Measurements from ENCODE around the gene FAM161B.
"Not testable (repeated sequence)": the region's sequence is repeated elsewhere in the genome, so short reads cannot be mapped to it uniquely, and the experiment has no call there.

The FAM161B gene

DNA sequence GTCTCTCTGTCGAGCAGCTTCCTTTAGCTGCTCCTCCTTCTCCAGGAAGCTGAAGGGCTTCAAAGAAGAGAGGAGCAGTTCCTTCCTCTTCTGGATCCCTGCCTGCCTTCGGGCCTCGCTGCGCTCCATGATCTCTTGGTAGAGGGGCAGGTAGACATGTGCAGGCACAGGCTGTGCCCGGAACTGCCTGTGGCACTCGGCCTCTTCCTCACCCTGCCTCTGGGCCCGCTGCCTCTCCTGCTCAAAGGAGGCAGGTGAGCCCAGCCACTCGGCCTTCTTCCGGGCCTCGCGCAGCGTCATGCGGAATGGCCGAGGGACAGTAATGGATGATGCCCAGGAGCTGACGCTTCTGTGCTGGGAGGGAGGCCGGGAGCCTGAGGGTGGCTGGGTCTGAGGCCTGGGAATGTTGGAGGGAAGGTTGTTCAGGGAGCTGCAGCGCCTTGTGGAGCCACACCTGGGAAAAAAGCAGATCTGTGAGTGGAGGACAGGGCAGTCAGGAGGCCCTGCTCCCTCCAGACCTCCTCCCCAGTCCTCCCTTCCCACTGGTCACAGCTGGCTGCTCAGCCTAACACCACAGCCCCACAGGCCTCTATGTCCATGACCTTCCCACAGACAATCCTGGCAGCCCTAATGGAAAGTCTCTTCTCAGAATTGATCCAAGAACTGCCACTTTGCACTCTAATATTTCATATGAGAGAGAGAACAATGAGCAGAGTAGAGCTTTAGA, 5.3 kb downstream of the FAM161B start:
- DNase-seq (ENCODE audit: low read depth, low spot score) = no peak

- DNase-seq (ENCODE audit: low read depth, low spot score) = no peak
These were observed 6.8 kb downstream of the FAM161B start for GRCh38 chr14:73943083-73943482.

DNA sequence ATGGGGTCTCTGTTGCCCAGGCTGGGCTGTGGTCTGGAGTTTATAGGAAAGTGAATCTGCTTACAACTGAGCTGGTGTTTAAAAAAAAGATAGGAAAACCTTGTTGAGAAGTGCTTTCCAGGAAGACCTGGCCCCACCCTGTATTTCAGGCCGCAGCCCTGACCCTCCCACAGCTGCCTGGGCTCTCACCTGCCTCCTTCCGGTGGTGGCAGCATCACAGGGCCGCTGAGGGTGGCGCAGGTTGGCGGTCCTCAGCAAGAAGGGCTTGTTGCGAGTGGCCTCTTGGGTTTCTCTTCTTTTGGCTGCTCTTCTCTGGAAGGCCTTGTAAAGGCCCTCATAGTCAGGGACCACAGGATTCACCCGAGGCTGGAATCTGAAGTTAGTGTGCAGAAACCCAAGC, 7.7 kb downstream of the FAM161B start:
- DNase-seq (ENCODE audit: low read depth, low spot score) = no peak

- no peak for DNase-seq (ENCODE audit: low read depth, low spot score)
These were observed 12.9 kb downstream of the FAM161B start for GRCh38 chr14:73937012-73937411.

DNA sequence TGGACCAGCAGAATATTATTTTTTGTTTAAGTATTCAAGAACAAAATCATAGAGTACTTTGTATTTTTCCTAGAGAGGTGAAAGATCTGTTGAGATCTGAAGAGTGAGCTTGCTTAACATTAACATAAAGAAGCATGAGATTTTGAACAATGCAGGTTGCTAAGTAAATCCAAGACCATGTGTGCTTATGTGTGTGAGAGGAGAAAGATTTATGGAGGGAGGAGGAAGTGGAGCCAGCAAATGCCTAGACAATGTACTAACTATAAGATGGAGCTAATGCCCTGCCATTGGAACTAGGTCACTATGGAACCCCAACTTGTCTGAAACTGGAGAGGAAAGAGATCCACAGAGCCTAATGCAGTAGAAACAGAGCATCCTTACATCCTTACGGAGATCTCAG, 13.3 kb downstream of the FAM161B start:
- no peak for DNase-seq (ENCODE audit: low read depth, low spot score)

- DNase-seq (ENCODE audit: low read depth, low spot score) = no peak
These were observed 14.2 kb downstream of the FAM161B start for GRCh38 chr14:73935666-73936065.

DNA sequence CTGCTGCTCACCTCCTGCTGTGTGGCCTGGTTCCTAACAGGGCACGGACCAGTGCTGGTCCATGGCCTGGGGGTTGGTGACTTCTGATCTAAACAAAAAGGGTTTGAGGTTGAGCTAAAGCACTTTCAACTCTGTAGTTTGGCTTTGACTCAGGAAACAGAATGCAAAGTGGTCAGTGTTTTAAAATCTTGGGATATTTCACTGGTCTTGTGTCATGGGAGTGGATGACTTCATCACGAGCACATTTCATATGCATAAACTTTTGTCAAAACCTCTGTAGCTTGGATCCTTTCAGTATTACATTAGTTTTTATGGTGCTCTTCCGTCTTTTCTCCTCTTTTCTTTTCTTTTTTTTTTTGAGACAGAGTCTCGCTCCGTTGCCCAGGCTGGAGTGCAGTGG, 25.6 kb downstream of the FAM161B start:
- DNase-seq (ENCODE audit: low read depth, low spot score) = no peak

DNA sequence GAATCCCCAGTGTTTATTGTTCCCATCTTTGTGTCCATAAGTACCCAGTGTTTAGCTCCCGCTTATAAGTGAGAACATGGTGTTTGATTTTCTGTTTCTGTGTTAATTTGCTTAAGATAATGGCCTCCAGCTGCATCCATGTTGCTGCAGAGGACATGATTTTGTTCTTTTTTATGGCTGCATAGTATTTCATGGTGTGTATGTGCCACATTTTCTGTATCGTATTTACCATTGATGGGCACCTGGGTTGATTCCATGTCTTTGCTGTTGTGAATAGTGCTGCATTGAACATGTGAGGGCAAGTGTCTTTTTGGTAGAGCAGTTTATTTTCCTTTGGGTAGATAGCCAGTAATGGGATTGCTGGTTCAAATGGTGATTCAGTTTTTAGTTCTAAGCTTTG, 30.4 kb downstream of the FAM161B start:
- DNase-seq (ENCODE audit: low read depth, low spot score) = not testable (repeated sequence)

DNA sequence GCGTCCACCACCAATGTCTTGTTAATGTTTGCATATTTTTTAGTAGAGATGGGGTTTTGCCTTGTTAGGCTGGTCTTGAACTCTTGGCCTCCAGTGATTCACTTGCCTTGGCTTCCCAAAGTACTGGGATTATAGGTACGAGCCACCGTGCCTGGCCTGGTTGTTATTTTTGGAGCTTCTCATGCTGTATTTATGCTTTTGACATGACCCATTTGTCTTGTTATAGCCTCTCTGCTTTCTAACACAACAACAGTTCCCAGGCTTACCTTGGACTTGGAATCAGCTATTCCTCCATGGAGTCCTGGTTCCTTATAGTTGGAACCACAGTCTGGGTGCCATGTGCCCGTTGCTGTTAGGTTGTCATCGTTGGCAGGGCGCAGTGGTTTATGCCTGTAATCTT, 33.6 kb downstream of the FAM161B start:
- no peak for DNase-seq (ENCODE audit: low read depth, low spot score)

DNA sequence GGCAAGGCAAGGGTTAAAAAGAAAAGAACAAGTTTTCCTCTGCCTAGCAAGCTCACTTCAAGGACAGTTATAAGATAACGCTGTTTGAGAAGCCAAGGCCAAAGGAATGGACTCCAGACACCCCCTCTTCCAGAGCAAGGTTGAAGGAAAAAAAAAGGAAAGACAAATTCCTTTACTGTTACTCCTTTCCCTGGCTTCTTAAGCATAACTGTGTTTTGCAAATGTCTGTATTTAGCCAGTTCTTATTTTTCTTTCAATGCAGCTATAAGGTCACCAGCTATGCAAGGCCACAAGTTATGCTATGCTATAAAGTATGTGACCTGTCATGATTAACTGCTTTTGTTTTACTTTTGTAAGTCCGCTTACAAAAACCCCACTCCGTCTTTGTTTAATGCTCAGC, 36.6 kb downstream of the FAM161B start:
- DNase-seq (ENCODE audit: low read depth, low spot score) = no peak

GRCh38 chr14:73909681-73910080, 40.2 kb downstream of the FAM161B start:
- no peak for DNase-seq (ENCODE audit: low read depth, low spot score)

DNA sequence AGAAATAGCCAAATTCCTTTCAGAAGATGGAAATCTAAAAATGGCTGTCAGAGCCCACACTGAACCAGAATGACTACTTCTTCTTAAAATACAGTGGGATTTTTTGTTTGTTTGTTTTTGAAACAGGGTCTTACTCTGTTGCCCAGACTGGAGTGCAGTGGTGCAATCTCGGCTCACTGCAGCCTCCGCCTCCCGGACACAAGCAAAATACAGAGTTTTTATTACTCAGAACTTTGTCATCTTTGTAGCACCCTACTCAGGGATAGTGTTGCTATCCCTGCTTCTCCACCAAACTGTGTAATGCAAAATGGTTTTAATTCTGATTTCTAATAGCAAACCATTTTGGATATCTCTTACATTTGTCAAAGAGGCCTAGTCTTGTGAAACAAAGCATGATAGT, 46.9 kb downstream of the FAM161B start:
- DNase-seq (ENCODE audit: low read depth, low spot score) = no peak

- DNase-seq (ENCODE audit: low read depth, low spot score) = no peak
These were observed 53.4 kb downstream of the FAM161B start for GRCh38 chr14:73896521-73896920.

GRCh38 chr14:73895939-73896338, 54.0 kb downstream of the FAM161B start:
- no peak for DNase-seq (ENCODE audit: low read depth, low spot score)

- DNase-seq (ENCODE audit: low read depth, low spot score) = not testable (repeated sequence)
These were observed 55.7 kb downstream of the FAM161B start for GRCh38 chr14:73894180-73894687.

GRCh38 chr14:73889376-73889775, 60.5 kb downstream of the FAM161B start:
- DNase-seq (ENCODE audit: low read depth, low spot score) = no peak

- no peak for DNase-seq (ENCODE audit: low read depth, low spot score)
These were observed 60.9 kb downstream of the FAM161B start for GRCh38 chr14:73888971-73889370.

DNA sequence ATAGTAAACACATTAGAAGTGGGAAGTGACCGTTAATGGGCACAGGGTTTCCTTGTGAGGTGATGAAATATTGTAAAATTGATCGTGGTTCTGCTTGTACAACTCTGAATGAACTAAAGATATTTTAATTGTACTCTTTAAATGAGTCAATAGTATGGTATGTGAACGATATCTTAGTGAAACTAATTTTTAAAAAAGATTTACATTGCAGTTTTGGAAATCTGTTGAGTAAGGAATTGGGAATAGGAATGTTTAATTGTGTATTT, 61.5 kb downstream of the FAM161B start:
- DNase-seq (ENCODE audit: low read depth, low spot score) = no peak

DNA sequence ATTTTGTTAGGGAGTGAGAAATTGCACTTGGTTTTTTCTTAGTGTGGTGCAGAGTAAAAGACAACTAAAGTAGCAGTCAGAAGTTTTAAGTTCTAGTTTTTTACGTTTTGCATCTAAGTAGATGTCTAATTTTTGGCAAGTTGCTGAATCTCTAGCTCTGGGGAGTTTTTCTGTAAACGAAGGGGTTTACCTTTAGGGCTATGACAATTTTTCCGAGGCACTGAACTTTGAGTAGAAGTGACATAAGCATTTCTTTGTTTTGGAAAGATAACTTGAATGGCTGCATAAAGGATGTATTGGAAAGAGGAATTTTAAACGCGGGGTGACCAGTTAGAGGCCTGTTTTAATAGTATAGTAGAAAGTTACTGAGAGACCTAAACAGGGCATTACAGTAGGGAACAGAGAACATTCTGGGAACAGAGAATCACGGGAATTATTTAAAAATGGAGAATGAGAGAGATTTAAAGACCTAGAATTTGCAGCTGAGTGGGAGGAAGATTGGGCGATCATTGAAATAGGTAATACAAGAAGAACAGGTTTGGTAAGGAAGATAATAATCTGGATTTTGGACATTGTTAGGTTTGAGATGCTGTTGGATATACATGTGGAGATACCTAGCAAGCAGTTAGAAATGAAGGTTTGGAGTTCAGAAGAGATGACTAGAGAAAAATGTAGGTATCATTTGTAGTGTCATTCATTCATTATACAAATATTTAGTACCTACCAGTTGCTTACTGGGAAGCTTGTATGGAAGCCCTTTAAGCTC, 62.0 kb downstream of the FAM161B start:
- no peak for DNase-seq (ENCODE audit: low read depth, low spot score)

GRCh38 chr14:73887318-73887616, 62.6 kb downstream of the FAM161B start:
- no peak for DNase-seq (ENCODE audit: low read depth, low spot score)

DNA sequence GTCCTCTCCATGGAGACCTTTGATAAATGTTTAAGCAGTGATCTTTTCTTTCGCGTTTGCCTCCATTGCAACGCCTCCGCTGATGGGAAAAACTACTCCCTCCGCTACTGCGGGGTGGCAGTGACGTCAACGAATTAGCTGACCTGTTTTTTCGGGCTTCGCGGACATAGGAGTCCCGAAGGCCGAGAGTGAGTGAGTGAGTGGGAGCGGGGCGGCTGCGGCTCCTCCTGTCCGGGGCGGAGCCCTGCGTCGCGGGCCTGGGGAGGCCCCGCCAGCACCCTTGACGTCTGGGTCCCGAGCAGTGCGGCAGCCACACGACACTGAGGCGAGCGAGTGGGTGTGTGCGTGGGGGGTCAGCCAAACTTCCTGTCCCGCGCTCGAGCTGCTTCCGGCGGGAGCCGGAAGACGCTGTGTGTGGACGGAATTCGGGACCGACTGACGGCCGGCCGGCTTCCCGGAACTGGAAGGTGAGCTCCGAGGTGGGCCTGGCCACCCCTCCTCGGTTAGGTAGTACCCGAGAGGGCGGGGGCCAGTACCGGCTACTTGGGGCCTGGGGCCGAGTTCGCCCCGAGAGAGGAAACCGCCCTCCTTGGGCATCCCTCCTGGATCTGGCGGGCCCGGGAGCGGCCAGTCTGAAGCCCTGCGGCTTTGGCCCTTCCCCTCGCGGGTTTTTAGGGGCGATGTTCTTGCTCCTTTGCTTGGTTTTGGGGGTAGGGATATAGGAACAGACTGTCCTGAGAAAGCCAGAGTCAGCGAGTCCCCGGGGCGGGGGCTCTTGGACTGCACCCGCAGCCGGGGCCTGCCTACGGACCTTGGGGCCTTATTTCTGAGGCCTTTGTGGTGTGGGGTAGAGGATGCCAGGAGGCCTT, 63.2 kb downstream of the FAM161B start, which contains the start of gene ZNF410:
Gene ZNF410, plus strand, starts transcription at position 411 of the 869 bp plus-strand sequence. CDS start 5,317 bp downstream, outside the sequence.
- DNase-seq (ENCODE audit: low read depth, low spot score) = peak; percentile 83

DNA sequence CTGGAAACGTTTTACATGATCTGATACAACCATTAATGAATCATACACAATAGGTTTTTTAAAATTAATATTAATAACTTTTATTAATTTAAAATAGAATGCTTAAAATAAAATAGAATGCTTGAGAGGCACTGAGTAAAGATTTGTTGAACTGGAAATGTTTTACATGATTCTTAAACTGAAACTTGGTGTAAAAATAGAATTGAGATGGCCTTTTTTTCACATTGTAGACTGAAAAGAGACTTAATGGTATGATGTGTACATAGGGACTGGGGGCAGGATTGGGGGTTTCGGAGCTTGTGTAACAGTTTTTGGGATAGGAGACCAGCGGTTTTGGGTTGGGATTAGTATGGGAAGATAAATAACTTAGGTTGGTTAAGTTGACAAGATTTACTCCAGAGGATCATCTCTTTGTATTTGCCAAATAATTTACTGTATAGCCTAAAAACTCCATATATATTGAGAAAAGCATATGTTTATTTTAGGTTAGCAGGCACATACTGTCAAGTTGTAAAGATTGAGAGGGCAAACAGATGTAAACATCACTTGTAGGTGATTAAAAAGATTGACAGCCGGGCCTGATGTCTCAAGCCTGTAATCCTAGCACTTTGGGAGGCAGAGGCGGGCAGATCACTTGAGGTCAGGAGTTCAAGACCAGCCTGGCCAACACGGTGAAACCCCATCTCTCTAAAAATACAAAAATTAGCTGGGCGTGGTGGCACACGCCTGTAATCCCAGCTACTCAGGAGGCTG, 65.3 kb downstream of the FAM161B start:
- no peak for DNase-seq (ENCODE audit: low read depth, low spot score)
